ENCODE results near the gene ADTRP. TPM values are rescaled to one million over a fixed set of nuclear protein-coding genes. Genes with fewer than 3 reads are reported as not detected.

ADTRP gene
- total and polyA plus RNA-seq, 7 donors = 0.08 TPM; not detected in 5

GRCh38 chr6:11685481-11686093 lies 93.0 kb downstream of the ADTRP start:
- TF ChIP-seq CTCF (IDR thresholded peaks at IDR 0.05) = no peak
- peaks cover 0 to 1% (median 0%) of the 10 kb centered on the region in 3 donors for H3K27me3 ChIP-seq (ENCODE audit: insufficient read depth in 3 of 3, low read length in 2 of 3)
- DNase-seq (no peak), ATAC-seq (no peak)
- intact Hi-C loops (cut with DNase I) = no loop called here
- no peak overlapping the region for H3K27ac ChIP-seq
- WGBS, 3 donors = 71 to 77% (median 74%) methylated on average over 3 of the region's 3 CpGs
- H3K9me3 ChIP-seq = no peaks in the 10 kb centered on the region
- H3K4me1 ChIP-seq = no peaks in the 10 kb centered on the region
- no peak overlapping the region for H3K4me3 ChIP-seq
- H3K36me3 ChIP-seq (ENCODE audit: insufficient read depth in 1 of 2, low read depth in 1 of 2) = no peaks in the 10 kb centered on the region

GRCh38 chr6:11684901-11685480 lies 93.6 kb downstream of the ADTRP start:
- ATAC-seq = no peak

GRCh38 chr6:11683871-11684270 lies 94.7 kb downstream of the ADTRP start:
- Histone ChIP-seq H3K27ac (no peak overlapping the region), H3K9me3 (no peaks in the 10 kb centered on the region), H3K4me1 (no peaks in the 10 kb centered on the region), H3K27me3 (ENCODE audit: insufficient read depth in 3 of 3, low read length in 2 of 3) (peaks cover 0 to 1% (median 0%) of the 10 kb centered on the region in 3 donors), H3K4me3 (no peak overlapping the region), H3K36me3 (ENCODE audit: insufficient read depth in 1 of 2, low read depth in 1 of 2) (no peaks in the 10 kb centered on the region)
- ATAC-seq = no peak
- WGBS, 3 donors = 93 to 94% (median 94%) methylated on average over 2 of the region's 2 CpGs
- TF ChIP-seq CTCF (IDR thresholded peaks at IDR 0.05) = no peak
- intact Hi-C loops (cut with DNase I) = no loop called here
- no peak for DNase-seq

More at GRCh38 chr6:11684901-11685480, 93.6 kb downstream of the ADTRP start:
- H3K4me1 ChIP-seq = no peaks in the 10 kb centered on the region
- no peak overlapping the region for H3K27ac ChIP-seq
- intact Hi-C loops (cut with DNase I) = no loop called here
- no peak for TF ChIP-seq CTCF (IDR thresholded peaks at IDR 0.05)
- peaks cover 0 to 1% (median 0%) of the 10 kb centered on the region in 3 donors for H3K27me3 ChIP-seq (ENCODE audit: insufficient read depth in 3 of 3, low read length in 2 of 3)
- no peak for DNase-seq
- H3K4me3 ChIP-seq = no peak overlapping the region
- no peaks in the 10 kb centered on the region for H3K36me3 ChIP-seq (ENCODE audit: insufficient read depth in 1 of 2, low read depth in 1 of 2)
- WGBS, 3 donors = 77 to 86% (median 84%) methylated on average over 4 of the region's 4 CpGs
- no peaks in the 10 kb centered on the region for H3K9me3 ChIP-seq

- no peak for ATAC-seq
- TF ChIP-seq CTCF (IDR thresholded peaks at IDR 0.05) = no peak
- Histone ChIP-seq H3K27me3 (ENCODE audit: insufficient read depth in 3 of 3, low read length in 2 of 3) (peaks cover 0 to 1% (median 0%) of the 10 kb centered on the region in 3 donors), H3K4me3 (no peak overlapping the region), H3K36me3 (ENCODE audit: insufficient read depth in 1 of 2, low read depth in 1 of 2) (no peaks in the 10 kb centered on the region), H3K9me3 (no peaks in the 10 kb centered on the region), H3K4me1 (no peaks in the 10 kb centered on the region), H3K27ac (no peak overlapping the region)
- WGBS, 3 donors = 52 to 64% (median 54%) methylated on average over 3 of the region's 3 CpGs
- DNase-seq = no peak
- intact Hi-C loops (cut with DNase I) = no loop called here
Observed at GRCh38 chr6:11682561-11682975, 96.0 kb downstream of the ADTRP start.
